WTC11 (cell line): ENCODE data around the gene CYB561A3. TPM values are rescaled to one million over a fixed set of nuclear protein-coding genes. Genes with fewer than 3 reads are reported as not detected.

Source experiments
- ATAC-seq: fragments of 200-7000 bp; cut with Tn5 transposase; 2 replicates; pipeline ENCODE4 v1.10.0; 2021; ENCODE audit warnings: mild to moderate bottlenecking, moderate library complexity
- CTCF ChIA-PET: fragments of 300-600 bp; sonication (Branson Sonifier 250); formaldehyde crosslinking; loops from one replicate; lab custom pipeline; 2021; ENCODE audit warnings: antibody characterized with exemption; lab: Charles Lee
- POLR2A ChIA-PET: fragments of 350-600 bp; sonication (Branson Sonifier 250); formaldehyde crosslinking; loops from one replicate; lab custom pipeline; 2021; ENCODE audit warnings: antibody characterized with exemption; lab: Charles Lee
- DNase-seq: peaks from one replicate; pipeline ENCODE4 v3.0.0; 2021; ENCODE audit warnings: low spot score
- H3K27ac Mint-ChIP-seq: 2 replicates; pipeline ENCODE4 v1.8.0; 2021; ENCODE audit warnings: mixed read lengths
- H3K27me3 Mint-ChIP-seq: 2 replicates; pipeline ENCODE4 v1.8.0; 2021; ENCODE audit warnings: low read depth, mild to moderate bottlenecking, moderate library complexity, mixed read lengths
- H3K36me3 Mint-ChIP-seq: 2 replicates; pipeline ENCODE4 v1.8.0; 2021; ENCODE audit warnings: mixed read lengths
- H3K4me1 Mint-ChIP-seq: 2 replicates; pipeline ENCODE4 v1.8.0; 2022; ENCODE audit warnings: mixed read lengths
- H3K4me3 Mint-ChIP-seq: 2 replicates; pipeline ENCODE4 v1.8.0; 2021; ENCODE audit warnings: mild to moderate bottlenecking, moderate library complexity, mixed read lengths
- H3K9me3 Mint-ChIP-seq: 2 replicates; pipeline ENCODE4 v1.8.0; 2021; ENCODE audit warnings: mixed read lengths
- ARID4B ChIP-seq: sonication (generic); formaldehyde crosslinking; IDR thresholded peaks from 2 replicates; pipeline ENCODE4 v1.8.0; 2023; ENCODE audit warnings: missing genetic modification reagents, mild to moderate bottlenecking, borderline replicate concordance
- EMX1 ChIP-seq: fragments of 250-450 bp; sonication (Bioruptor Pico); IDR thresholded peaks from 2 replicates; pipeline ENCODE4 v1.8.0; 2021; ENCODE audit warnings: mild to moderate bottlenecking
- GTF2I ChIP-seq: fragments of 250-450 bp; sonication (Bioruptor Pico); conservative IDR thresholded peaks from 2 replicates; pipeline ENCODE4 v1.4.0; 2021; ENCODE audit warnings: mild to moderate bottlenecking
- HMGA2 ChIP-seq: fragments of 250-450 bp; sonication (Bioruptor Pico); IDR thresholded peaks from 2 replicates; pipeline ENCODE4 v1.4.0; 2021; ENCODE audit warnings: mild to moderate bottlenecking, moderate library complexity
- IRF1 ChIP-seq: sonication (generic); formaldehyde crosslinking; IDR thresholded peaks from 2 replicates; pipeline ENCODE4 v1.8.0; 2023; ENCODE audit warnings: missing genetic modification reagents
- JUN ChIP-seq: sonication (generic); formaldehyde crosslinking; IDR thresholded peaks from 2 replicates; pipeline ENCODE4 v1.8.0; 2023; ENCODE audit warnings: mild to moderate bottlenecking, missing genetic modification reagents
- MAX ChIP-seq: sonication (generic); formaldehyde crosslinking; IDR thresholded peaks from 2 replicates; pipeline ENCODE4 v1.8.0; 2022; ENCODE audit warnings: mild to moderate bottlenecking, missing genetic modification reagents
- MYBL2 ChIP-seq: sonication (generic); formaldehyde crosslinking; IDR thresholded peaks from 2 replicates; pipeline ENCODE4 v1.8.1; 2023; ENCODE audit warnings: mild to moderate bottlenecking, moderate library complexity, missing genetic modification reagents
- NFYB ChIP-seq: sonication (generic); formaldehyde crosslinking; conservative IDR thresholded peaks from 2 replicates; pipeline ENCODE4 v1.8.0; 2022; ENCODE audit warnings: low read depth, missing genetic modification reagents
- TCF7 ChIP-seq: sonication (generic); formaldehyde crosslinking; IDR thresholded peaks from 2 replicates; pipeline ENCODE4 v1.8.0; 2022; ENCODE audit warnings: mild to moderate bottlenecking, low read depth, missing genetic modification reagents, moderate library complexity
- TEAD1 ChIP-seq: sonication (generic); formaldehyde crosslinking; IDR thresholded peaks from 2 replicates; pipeline ENCODE4 v1.8.0; 2022; ENCODE audit warnings: mild to moderate bottlenecking, missing genetic modification reagents
- TP53 ChIP-seq: sonication (generic); formaldehyde crosslinking; IDR thresholded peaks from 2 replicates; pipeline ENCODE4 v1.8.1; 2023; ENCODE audit warnings: mild to moderate bottlenecking, missing genetic modification reagents
- USF2 ChIP-seq: sonication (generic); formaldehyde crosslinking; IDR thresholded peaks from 2 replicates; pipeline ENCODE4 v1.8.1; 2023; ENCODE audit warnings: mild to moderate bottlenecking, missing genetic modification reagents, moderate library complexity
- ZBTB43 ChIP-seq: sonication (generic); formaldehyde crosslinking; IDR thresholded peaks from 2 replicates; pipeline ENCODE4 v1.8.1; 2023; ENCODE audit warnings: mild to moderate bottlenecking, missing genetic modification reagents
- ZNF317 ChIP-seq: sonication (generic); formaldehyde crosslinking; IDR thresholded peaks from 2 replicates; pipeline ENCODE4 v1.8.1; 2023; ENCODE audit warnings: low read depth, mild to moderate bottlenecking, moderate library complexity, missing genetic modification reagents, borderline replicate concordance
- ZNF671 ChIP-seq: fragments of 250-450 bp; sonication (Bioruptor Pico); IDR thresholded peaks from 2 replicates; pipeline ENCODE4 v1.8.0; 2021; ENCODE audit warnings: mild to moderate bottlenecking
- total RNA-seq: library from RNA; stranded (reverse); gene quantifications from 3 replicates; pipeline ENCODE4 v1.2.3, GENCODE V29; 2021
- TF ChIP-seq, protein P1 (sequence below): sonication (generic); formaldehyde crosslinking; conservative IDR thresholded peaks from 2 replicates; pipeline ENCODE4 v1.8.1; 2023; ENCODE audit warnings: mild to moderate bottlenecking, low read depth, missing genetic modification reagents, moderate library complexity
- TF ChIP-seq, protein P2 (sequence below): fragments of 250-450 bp; sonication (Bioruptor Pico); IDR thresholded peaks from 2 replicates; pipeline ENCODE4 v1.9.0; 2021; ENCODE audit warnings: mild to moderate bottlenecking
- TF ChIP-seq, protein P3 (sequence below): sonication (generic); formaldehyde crosslinking; conservative IDR thresholded peaks from 2 replicates; pipeline ENCODE4 v1.8.1; 2022; ENCODE audit warnings: mild to moderate bottlenecking, missing genetic modification reagents

Gene CYB561A3
- total RNA-seq, 1 experiment from 2014 or later, result 38.8 TPM

DNA sequence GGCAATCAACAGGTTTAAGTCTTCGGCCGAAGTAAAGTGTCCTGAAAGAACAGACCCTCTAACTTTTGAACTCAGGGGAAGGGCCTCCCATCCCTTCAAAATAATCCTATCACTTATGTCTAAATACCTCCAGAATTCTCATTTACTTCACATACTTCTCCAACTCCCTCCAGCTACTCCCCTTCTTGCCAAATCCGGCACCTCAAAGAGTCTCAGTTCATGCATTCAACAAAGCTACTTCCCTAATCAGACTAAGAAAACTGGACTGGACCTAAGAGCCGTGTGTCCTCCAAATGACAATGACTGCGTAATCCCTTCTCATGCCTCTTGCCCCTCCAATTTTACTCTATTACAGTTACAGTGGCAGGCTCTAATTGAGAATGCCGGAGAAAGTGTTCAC, 30.0 kb downstream of the CYB561A3 start:
- no peak for DNase-seq
- TF ChIP-seq ZNF671 (no peak), JUN (CRISPR knock-in tag) (no peak), EMX1 (CRISPR knock-in tag) (no peak), ZNF317 (CRISPR knock-in tag) (no peak), HMGA2 (CRISPR knock-in tag) (no peak), NFYB (CRISPR knock-in tag) (no peak), MAX (CRISPR knock-in tag) (no peak), GTF2I (CRISPR knock-in tag) (no peak), TEAD1 (CRISPR knock-in tag) (no peak), ZBTB43 (CRISPR knock-in tag) (no peak), MYBL2 (CRISPR knock-in tag) (no peak), USF2 (CRISPR knock-in tag) (no peak), IRF1 (CRISPR knock-in tag) (no peak), TP53 (no peak), TCF7 (no peak), ARID4B (CRISPR knock-in tag) (no peak)
- TF ChIP-seq, protein P1, sequence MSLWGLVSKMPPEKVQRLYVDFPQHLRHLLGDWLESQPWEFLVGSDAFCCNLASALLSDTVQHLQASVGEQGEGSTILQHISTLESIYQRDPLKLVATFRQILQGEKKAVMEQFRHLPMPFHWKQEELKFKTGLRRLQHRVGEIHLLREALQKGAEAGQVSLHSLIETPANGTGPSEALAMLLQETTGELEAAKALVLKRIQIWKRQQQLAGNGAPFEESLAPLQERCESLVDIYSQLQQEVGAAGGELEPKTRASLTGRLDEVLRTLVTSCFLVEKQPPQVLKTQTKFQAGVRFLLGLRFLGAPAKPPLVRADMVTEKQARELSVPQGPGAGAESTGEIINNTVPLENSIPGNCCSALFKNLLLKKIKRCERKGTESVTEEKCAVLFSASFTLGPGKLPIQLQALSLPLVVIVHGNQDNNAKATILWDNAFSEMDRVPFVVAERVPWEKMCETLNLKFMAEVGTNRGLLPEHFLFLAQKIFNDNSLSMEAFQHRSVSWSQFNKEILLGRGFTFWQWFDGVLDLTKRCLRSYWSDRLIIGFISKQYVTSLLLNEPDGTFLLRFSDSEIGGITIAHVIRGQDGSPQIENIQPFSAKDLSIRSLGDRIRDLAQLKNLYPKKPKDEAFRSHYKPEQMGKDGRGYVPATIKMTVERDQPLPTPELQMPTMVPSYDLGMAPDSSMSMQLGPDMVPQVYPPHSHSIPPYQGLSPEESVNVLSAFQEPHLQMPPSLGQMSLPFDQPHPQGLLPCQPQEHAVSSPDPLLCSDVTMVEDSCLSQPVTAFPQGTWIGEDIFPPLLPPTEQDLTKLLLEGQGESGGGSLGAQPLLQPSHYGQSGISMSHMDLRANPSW (CRISPR knock-in tag), result no peak
- TF ChIP-seq, protein P2, sequence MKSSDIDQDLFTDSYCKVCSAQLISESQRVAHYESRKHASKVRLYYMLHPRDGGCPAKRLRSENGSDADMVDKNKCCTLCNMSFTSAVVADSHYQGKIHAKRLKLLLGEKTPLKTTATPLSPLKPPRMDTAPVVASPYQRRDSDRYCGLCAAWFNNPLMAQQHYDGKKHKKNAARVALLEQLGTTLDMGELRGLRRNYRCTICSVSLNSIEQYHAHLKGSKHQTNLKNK, result no peak
- TF ChIP-seq, protein P3, sequence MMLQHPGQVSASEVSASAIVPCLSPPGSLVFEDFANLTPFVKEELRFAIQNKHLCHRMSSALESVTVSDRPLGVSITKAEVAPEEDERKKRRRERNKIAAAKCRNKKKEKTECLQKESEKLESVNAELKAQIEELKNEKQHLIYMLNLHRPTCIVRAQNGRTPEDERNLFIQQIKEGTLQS (CRISPR knock-in tag), result no peak
- CTCF ChIA-PET, result interaction anchor here (1.3 kb wide), 1 partner anchor 53 kb away, joined by 3 read pairs; no protein-coding TSS in a partner anchor
- Mint-ChIP-seq H3K9me3 (no peaks in the 10 kb centered on the region), H3K36me3 (peaks cover 28% of the 10 kb centered on the region), H3K4me1 (peaks cover 43% of the 10 kb centered on the region), H3K27ac (peak overlapping the region; percentile 43), H3K4me3 (peak overlapping the region; percentile 98), H3K27me3 (no peaks in the 10 kb centered on the region)
- ATAC-seq, result no peak
- POLR2A ChIA-PET, result no interaction called here
